ENCODE measurements around the gene RAP1GAP2. TPM values are rescaled to one million over a fixed set of nuclear protein-coding genes. Genes with fewer than 3 reads are reported as not detected.

RAP1GAP2 gene
- polyA plus RNA-seq, 1 of the 3 experiments (the other 2 are of a cell fraction), result 22.0 TPM

- Histone ChIP-seq H3K9ac (no peak overlapping the region), H3K9me3 (no peaks in the 10 kb centered on the region), H3F3A (replicated peaks; ENCODE audit: insufficient read depth) (peaks cover 8% of the 10 kb centered on the region), H3K4me1 (ENCODE audit: control insufficient read depth in 1 of 2, insufficient read depth in 2 of 2, low read depth in 1 of 2, low read length in 1 of 2) (peaks cover 0 to 18% of the 10 kb centered on the region in 2 experiments; a peak in 1 of 4 replicates), H3K4me2 (no peak overlapping the region), H3K27ac (ENCODE audit: low read depth in 2 of 2, low read length in 1 of 2) (no peak overlapping the region), H2AFZ (ENCODE audit: low read depth) (no peak overlapping the region), H4K20me1 (ENCODE audit: insufficient read depth) (no peaks in the 10 kb centered on the region), H3K79me2 (ENCODE audit: insufficient read depth) (no peaks in the 10 kb centered on the region), H3K4me3 (ENCODE audit: low read depth in 2 of 2, low read length in 1 of 2) (no peak overlapping the region), H3K27me3 (ENCODE audit: insufficient read depth) (no peaks in the 10 kb centered on the region), H3K36me3 (replicated peaks in 1 of 2; ENCODE audit: control insufficient read depth in 1 of 2, insufficient read depth in 2 of 2, low read length in 1 of 2) (no peaks in the 10 kb centered on the region), H3K9me2 (no peaks in the 10 kb centered on the region)
- DNase-seq, result no peak
- ChIA-PET POLR2A (interaction anchor here (1.8 to 2.0 kb wide), 2 partner anchors 78 to 157 kb away, joined by 9 read pairs; no protein-coding TSS in a partner anchor), CTCF (interaction anchor here (0.6 to 12.7 kb wide), 45 partner anchors 8 to 724 kb away, joined by 3 to 238 read pairs (median 5); no protein-coding TSS in a partner anchor)
- WGBS (ENCODE audit: low lambda C conversion rate), result 93% methylated on average over 17 of the region's 17 CpGs
- TF ChIP-seq PBX3 (IDR thresholded peaks at IDR 0.05) (no peak), MEF2A (IDR thresholded peaks at IDR 0.05; ENCODE audit: borderline replicate concordance, low read depth) (no peak), POLR2AphosphoS5 (IDR thresholded peaks at IDR 0.05; ENCODE audit: low read depth, low read length) (no peak), USF1 (IDR thresholded peaks at IDR 0.05; ENCODE audit: borderline replicate concordance, low read depth) (no peak), FOXJ3 (CRISPR knock-in tag; IDR thresholded peaks at IDR 0.05) (no peak), EZH2phosphoT487 (IDR thresholded peaks at IDR 0.05; ENCODE audit: borderline replicate concordance, low read depth) (no peak), RCOR1 (IDR thresholded peaks at IDR 0.05; ENCODE audit: low read length) (no peak), RXRA (IDR thresholded peaks at IDR 0.05; ENCODE audit: borderline replicate concordance, low read depth) (no peak)
Observed at GRCh38 chr17:2847381-2848333, 51.4 kb downstream of the RAP1GAP2 start.

GRCh38 chr17:2849327-2849670, 53.1 kb downstream of the RAP1GAP2 start:
- WGBS (ENCODE audit: low lambda C conversion rate), result 60% methylated on average over 11 of the region's 13 CpGs
- Histone ChIP-seq H2AFZ (ENCODE audit: low read depth) (no peak overlapping the region), H3K4me2 (no peak overlapping the region), H3F3A (replicated peaks; ENCODE audit: insufficient read depth) (peaks cover 8% of the 10 kb centered on the region), H3K27ac (ENCODE audit: low read depth in 2 of 2, low read length in 1 of 2) (peak overlapping the region in 1 of 2 experiments; percentile 39; a peak in 2 of 4 replicates), H3K4me1 (ENCODE audit: control insufficient read depth in 1 of 2, insufficient read depth in 2 of 2, low read depth in 1 of 2, low read length in 1 of 2) (peaks cover 0 to 21% of the 10 kb centered on the region in 2 experiments; a peak in 1 of 4 replicates), H3K36me3 (replicated peaks in 1 of 2; ENCODE audit: control insufficient read depth in 1 of 2, insufficient read depth in 2 of 2, low read length in 1 of 2) (no peaks in the 10 kb centered on the region), H3K79me2 (ENCODE audit: insufficient read depth) (peaks cover 5% of the 10 kb centered on the region; the same call in 1 of the 2 replicates), H3K27me3 (ENCODE audit: insufficient read depth) (no peaks in the 10 kb centered on the region), H3K4me3 (ENCODE audit: low read depth in 2 of 2, low read length in 1 of 2) (no peak overlapping the region), H3K9ac (no peak overlapping the region), H3K9me2 (no peaks in the 10 kb centered on the region), H4K20me1 (ENCODE audit: insufficient read depth) (no peaks in the 10 kb centered on the region), H3K9me3 (no peaks in the 10 kb centered on the region)
- ChIA-PET POLR2A (interaction anchor here (1.0 to 2.0 kb wide), 9 partner anchors 9 to 155 kb away, joined by 3 to 9 read pairs (median 4); no protein-coding TSS in a partner anchor), CTCF (interaction anchor here (0.6 to 12.7 kb wide), 39 partner anchors 8 to 200 kb away, joined by 3 to 238 read pairs (median 6); no protein-coding TSS in a partner anchor)
- peak; percentile 79 for DNase-seq
- TF ChIP-seq MXI1 (IDR thresholded peaks at IDR 0.05; ENCODE audit: low read depth, low read length), result peak; percentile 38; the same call in 1 of the 2 replicates
- no peak for TF ChIP-seq CHD2 (IDR thresholded peaks at IDR 0.05; ENCODE audit: low read length, partially characterized antibody)
- no peak for TF ChIP-seq FOXM1 (IDR thresholded peaks at IDR 0.05; ENCODE audit: low read depth)
- no peak for TF ChIP-seq NFIC (IDR thresholded peaks at IDR 0.05; ENCODE audit: borderline replicate concordance)
- no peak for TF ChIP-seq EZH2phosphoT487 (IDR thresholded peaks at IDR 0.05; ENCODE audit: borderline replicate concordance, low read depth)
- no peak for TF ChIP-seq FOXJ3 (CRISPR knock-in tag; IDR thresholded peaks at IDR 0.05)
- no peak; a peak in 1 of 4 replicates for TF ChIP-seq EP300 (IDR thresholded peaks at IDR 0.05; ENCODE audit: borderline replicate concordance in 1 of 2, low read depth in 1 of 2, low read length in 1 of 2)
- no peak for TF ChIP-seq CTCF (IDR thresholded peaks at IDR 0.05)

Measured in SK-N-SH (cell line).